Measurements from ENCODE around the gene CLCN7. TPM values are rescaled to one million over a fixed set of nuclear protein-coding genes. Genes with fewer than 3 reads are reported as not detected.

CLCN7 gene
- total RNA-seq, 1 donor = 161 TPM

GRCh38 chr16:1452530-1452929 is 22.3 kb downstream of the CLCN7 start:
- Histone ChIP-seq H3K27me3 (ENCODE audit: insufficient read depth, low read length) (no peaks in the 10 kb centered on the region), H3K4me2 (ENCODE audit: insufficient read depth, low read length) (no peak overlapping the region), H3K79me2 (ENCODE audit: insufficient read depth, low read length) (peaks cover under 1% of the 10 kb centered on the region), H4K20me1 (ENCODE audit: insufficient read depth, low read length) (no peaks in the 10 kb centered on the region), H3K4me1 (ENCODE audit: insufficient read depth, low read length) (no peaks in the 10 kb centered on the region), H2AFZ (ENCODE audit: low read length) (no peak overlapping the region), H3K36me3 (ENCODE audit: insufficient read depth, low read length) (peaks cover 14% of the 10 kb centered on the region), H3K9me3 (ENCODE audit: low read depth, low read length) (no peaks in the 10 kb centered on the region), H3K27ac (ENCODE audit: low read depth, low read length) (no peak overlapping the region), H3K4me3 (ENCODE audit: insufficient read depth, low read length) (no peak overlapping the region)
- TF ChIP-seq CTCF (IDR thresholded peaks at IDR 0.05; ENCODE audit: extremely low read depth, low read depth, low read length) = no peak
- no peak for DNase-seq (ENCODE audit: insufficient read length, low spot score, missing footprints)

- Histone ChIP-seq H3K27ac (ENCODE audit: low read depth, low read length) (no peak overlapping the region), H3K79me2 (ENCODE audit: insufficient read depth, low read length) (no peaks in the 10 kb centered on the region), H3K36me3 (ENCODE audit: insufficient read depth, low read length) (peaks cover 14% of the 10 kb centered on the region), H3K9me3 (ENCODE audit: low read depth, low read length) (no peaks in the 10 kb centered on the region), H3K4me1 (ENCODE audit: insufficient read depth, low read length) (no peaks in the 10 kb centered on the region), H4K20me1 (ENCODE audit: insufficient read depth, low read length) (no peaks in the 10 kb centered on the region), H2AFZ (ENCODE audit: low read length) (no peak overlapping the region), H3K4me2 (ENCODE audit: insufficient read depth, low read length) (no peak overlapping the region), H3K4me3 (ENCODE audit: insufficient read depth, low read length) (no peak overlapping the region), H3K27me3 (ENCODE audit: insufficient read depth, low read length) (no peaks in the 10 kb centered on the region)
- DNase-seq (ENCODE audit: insufficient read length, low spot score, missing footprints) = no peak
- TF ChIP-seq CTCF (IDR thresholded peaks at IDR 0.05; ENCODE audit: extremely low read depth, low read depth, low read length) = no peak
Measured at GRCh38 chr16:1451702-1452392, 23.0 kb downstream of the CLCN7 start.

- Histone ChIP-seq H3K27me3 (ENCODE audit: insufficient read depth, low read length) (no peaks in the 10 kb centered on the region), H3K9me3 (ENCODE audit: low read depth, low read length) (no peaks in the 10 kb centered on the region), H3K79me2 (ENCODE audit: insufficient read depth, low read length) (no peaks in the 10 kb centered on the region), H3K4me3 (ENCODE audit: insufficient read depth, low read length) (no peak overlapping the region), H3K27ac (ENCODE audit: low read depth, low read length) (no peak overlapping the region), H2AFZ (ENCODE audit: low read length) (no peak overlapping the region), H4K20me1 (ENCODE audit: insufficient read depth, low read length) (no peaks in the 10 kb centered on the region), H3K4me2 (ENCODE audit: insufficient read depth, low read length) (no peak overlapping the region), H3K36me3 (ENCODE audit: insufficient read depth, low read length) (peaks cover 14% of the 10 kb centered on the region), H3K4me1 (ENCODE audit: insufficient read depth, low read length) (no peaks in the 10 kb centered on the region)
- TF ChIP-seq CTCF (IDR thresholded peaks at IDR 0.05; ENCODE audit: extremely low read depth, low read depth, low read length) = no peak
- DNase-seq (ENCODE audit: insufficient read length, low spot score, missing footprints) = no peak
Measured at GRCh38 chr16:1450841-1451240, 24.0 kb downstream of the CLCN7 start.

GRCh38 chr16:1450218-1450617 is 24.6 kb downstream of the CLCN7 start:
- TF ChIP-seq CTCF (IDR thresholded peaks at IDR 0.05; ENCODE audit: extremely low read depth, low read depth, low read length) = no peak
- no peak for DNase-seq (ENCODE audit: insufficient read length, low spot score, missing footprints)
- Histone ChIP-seq H3K4me1 (ENCODE audit: insufficient read depth, low read length) (no peaks in the 10 kb centered on the region), H3K4me2 (ENCODE audit: insufficient read depth, low read length) (no peak overlapping the region), H3K9me3 (ENCODE audit: low read depth, low read length) (no peaks in the 10 kb centered on the region), H2AFZ (ENCODE audit: low read length) (no peak overlapping the region), H4K20me1 (ENCODE audit: insufficient read depth, low read length) (no peaks in the 10 kb centered on the region), H3K27ac (ENCODE audit: low read depth, low read length) (no peak overlapping the region), H3K27me3 (ENCODE audit: insufficient read depth, low read length) (no peaks in the 10 kb centered on the region), H3K79me2 (ENCODE audit: insufficient read depth, low read length) (no peaks in the 10 kb centered on the region), H3K36me3 (ENCODE audit: insufficient read depth, low read length) (peaks cover 14% of the 10 kb centered on the region), H3K4me3 (ENCODE audit: insufficient read depth, low read length) (no peak overlapping the region)
